GM19238 (cell line): ENCODE data around the gene TTC21A.

Experiments
- DNase-seq: peaks from one replicate; pipeline ENCODE4 v3.0.0; 2011; ENCODE audit warnings: low spot score; ENCODE audit not compliant: insufficient read length

TTC21A gene

GRCh38 chr3:39114456-39114855 is 7.0 kb downstream of the TTC21A start:
- DNase-seq, result no peak

- no peak for DNase-seq
Measured at GRCh38 chr3:39115870-39116269, 8.4 kb downstream of the TTC21A start.

- no peak for DNase-seq
Measured at GRCh38 chr3:39118079-39118478, 10.6 kb downstream of the TTC21A start.

GRCh38 chr3:39118931-39119660 is 11.6 kb downstream of the TTC21A start:
- DNase-seq, result no peak

- no peak for DNase-seq
Measured at GRCh38 chr3:39121621-39122020, 14.1 kb downstream of the TTC21A start.

- DNase-seq, result peak; percentile 45
Measured at GRCh38 chr3:39122813-39123212, 15.3 kb downstream of the TTC21A start.

- no peak for DNase-seq
Measured at GRCh38 chr3:39124876-39125840, 17.7 kb downstream of the TTC21A start.

GRCh38 chr3:39125841-39126500 is 18.5 kb downstream of the TTC21A start:
- no peak for DNase-seq

GRCh38 chr3:39126532-39127071 is 19.1 kb downstream of the TTC21A start:
- no peak for DNase-seq

GRCh38 chr3:39127269-39127907 is 19.9 kb downstream of the TTC21A start:
- no peak for DNase-seq

GRCh38 chr3:39127908-39128304 is 20.4 kb downstream of the TTC21A start:
- DNase-seq, result no peak

- DNase-seq, result no peak
Measured at GRCh38 chr3:39128951-39129350, 21.5 kb downstream of the TTC21A start.

- DNase-seq, result no peak
Measured at GRCh38 chr3:39130026-39130425, 22.5 kb downstream of the TTC21A start.

- no peak for DNase-seq
Measured at GRCh38 chr3:39130693-39131265, 23.3 kb downstream of the TTC21A start.

- no peak for DNase-seq
Measured at GRCh38 chr3:39132096-39133092, 24.9 kb downstream of the TTC21A start.

- no peak for DNase-seq
Measured at GRCh38 chr3:39133093-39133490, 25.6 kb downstream of the TTC21A start.

- no peak for DNase-seq
Measured at GRCh38 chr3:39133822-39134221, 26.3 kb downstream of the TTC21A start.

GRCh38 chr3:39134305-39134704 is 26.8 kb downstream of the TTC21A start:
- no peak for DNase-seq

- DNase-seq, result no peak
Measured at GRCh38 chr3:39135170-39135805, 27.8 kb downstream of the TTC21A start.
